A673 (cell line): Measurements from ENCODE around the gene CNTN6. TPM values are rescaled to one million over a fixed set of nuclear protein-coding genes. Genes with fewer than 3 reads are reported as not detected.
"Not testable (repeated sequence)": the region's sequence is repeated elsewhere in the genome, so short reads cannot be mapped to it uniquely, and the experiment has no call there.

ENCODE experiments used
- BruUV-seq: library from RNA; stranded (reverse); fragments of 400-500 nt; replicated peaks from 2 replicates; lab custom pipeline; 2021; lab: Mats Ljungman, UMichigan
- CTCF ChIA-PET: fragments of 300-600 bp; sonication (Branson Sonifier 250); formaldehyde crosslinking; loops from one replicate; lab custom pipeline; 2022; ENCODE audit warnings: antibody characterized with exemption; lab: Charles Lee
- POLR2A ChIA-PET: fragments of 300-600 bp; sonication (Branson Sonifier 250); formaldehyde crosslinking; loops from one replicate; lab custom pipeline; 2022; ENCODE audit warnings: antibody characterized with exemption; ENCODE audit not compliant: low non-redundant PET; lab: Charles Lee
- DNase-seq: peaks from one replicate; pipeline ENCODE4 v3.0.0-alpha.2; 2015; ENCODE audit warnings: low spot score
- H3K27ac ChIP-seq: fragments of 200-600 bp; sonication (generic); 2 replicates; pipeline ENCODE4 v1.5.1; 2016; ENCODE audit warnings: mixed run types, low read depth, mild to moderate bottlenecking, mixed read lengths, antibody characterized with exemption, low read length; ENCODE audit not compliant: poor library complexity, severe bottlenecking
- H3K27me3 ChIP-seq: fragments of 200-600 bp; sonication (generic); replicated peaks from 2 replicates; pipeline ENCODE4 v1.6.1; 2017; ENCODE audit warnings: mixed run types, low read depth, mild to moderate bottlenecking, mixed read lengths, antibody characterized with exemption, low read length; ENCODE audit not compliant: insufficient read depth, poor library complexity
- H3K36me3 ChIP-seq: fragments of 200-600 bp; sonication (generic); 2 replicates; pipeline ENCODE4 v1.6.1; 2016; ENCODE audit warnings: mixed run types, mild to moderate bottlenecking, mixed read lengths, antibody characterized with exemption, low read length; ENCODE audit not compliant: insufficient read depth, poor library complexity, severe bottlenecking
- H3K4me1 ChIP-seq: fragments of 200-600 bp; sonication (generic); 2 replicates; pipeline ENCODE4 v1.6.1; 2017; ENCODE audit warnings: mixed run types, mild to moderate bottlenecking, mixed read lengths, antibody characterized with exemption, low read length; ENCODE audit not compliant: insufficient read depth, poor library complexity, severe bottlenecking
- H3K4me3 ChIP-seq: fragments of 200-600 bp; sonication (generic); 2 replicates; pipeline ENCODE4 v1.5.1; 2016; ENCODE audit warnings: low read depth, mixed run types, mild to moderate bottlenecking, mixed read lengths, low read length; ENCODE audit not compliant: poor library complexity, severe bottlenecking
- H3K9me3 ChIP-seq: fragments of 200-600 bp; sonication (generic); 2 replicates; pipeline ENCODE4 v1.6.1; 2016; ENCODE audit warnings: mixed run types, low read depth, mild to moderate bottlenecking, mixed read lengths, antibody characterized with exemption, low read length; ENCODE audit not compliant: poor library complexity, severe bottlenecking
- CTCF ChIP-seq: fragments of 300-800, 200-600 bp; sonication (generic); conservative IDR thresholded peaks from 2 replicates; pipeline ENCODE4 v1.5.1; 2017; ENCODE audit warnings: low read depth, mild to moderate bottlenecking, antibody characterized with exemption, low read length, moderate library complexity, mixed read lengths
- EZH2 ChIP-seq: fragments of 200-600 bp; sonication (generic); IDR thresholded peaks from 2 replicates; pipeline ENCODE4 v1.6.1; 2017; ENCODE audit warnings: borderline replicate concordance, low read depth, mild to moderate bottlenecking, mixed read lengths, antibody characterized with exemption, low read length; ENCODE audit not compliant: poor library complexity, severe bottlenecking
- intact Hi-C: fragments of 100-400 bp; cut with micrococcal nuclease; formaldehyde crosslinking; loops from one replicate; pipeline ENCODE4 v1.10.0; 2022; ENCODE audit not compliant: unreplicated experiment
- total RNA-seq: library from RNA; stranded (reverse); gene quantifications from 2 replicates; pipeline ENCODE4 v1.2.3, GENCODE V29; 2021

CNTN6 gene
- total RNA-seq, 1 experiment from 2014 or later, result 0.28 TPM

- peaks cover 4% of the 10 kb centered on the region for H3K9me3 ChIP-seq
- no peaks in the 10 kb centered on the region for H3K36me3 ChIP-seq
- DNase-seq, result no peak
- H3K27me3 ChIP-seq, result no peaks in the 10 kb centered on the region
- H3K27ac ChIP-seq, result no peak overlapping the region
- H3K4me3 ChIP-seq, result no peak overlapping the region
- BruUV-seq, result no TSS peak
- ChIA-PET CTCF (no interaction called here), POLR2A (no interaction called here)
- H3K4me1 ChIP-seq, result no peaks in the 10 kb centered on the region
- TF ChIP-seq EZH2, result no peak
- no peak for TF ChIP-seq CTCF
- intact Hi-C loops, result no loop called here
Measured at GRCh38 chr3:1375145-1375544, 282.3 kb downstream of the CNTN6 start.

GRCh38 chr3:1380926-1381646 is 288.3 kb downstream of the CNTN6 start:
- ChIA-PET CTCF (no interaction called here), POLR2A (no interaction called here)
- BruUV-seq, result no TSS peak
- no peaks in the 10 kb centered on the region for H3K9me3 ChIP-seq
- H3K27me3 ChIP-seq, result no peaks in the 10 kb centered on the region
- no peak overlapping the region for H3K27ac ChIP-seq
- DNase-seq, result no peak
- H3K4me3 ChIP-seq, result no peak overlapping the region
- intact Hi-C loops, result no loop called here
- TF ChIP-seq CTCF, result no peak
- no peak for TF ChIP-seq EZH2
- no peaks in the 10 kb centered on the region for H3K36me3 ChIP-seq
- H3K4me1 ChIP-seq, result no peaks in the 10 kb centered on the region

DNA sequence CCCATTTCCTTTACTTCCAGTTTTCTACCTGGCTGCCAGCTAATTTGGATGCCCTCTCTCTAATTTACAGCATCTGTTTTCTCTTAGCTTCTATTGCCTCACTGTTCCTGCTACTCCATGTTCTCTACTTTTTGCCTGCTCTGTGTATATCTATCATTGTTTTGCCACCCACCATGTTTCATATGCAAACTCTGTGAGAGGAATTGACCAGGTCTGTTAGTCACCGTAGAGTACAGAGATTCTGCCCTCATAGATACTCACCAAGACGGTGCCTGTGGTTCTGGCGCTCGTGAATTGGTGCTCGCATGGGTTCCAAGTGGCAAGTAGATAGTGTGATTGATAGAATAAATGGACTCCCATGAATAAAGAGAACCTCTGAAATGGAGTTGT is 288.8 kb downstream of the CNTN6 start:
- Histone ChIP-seq H3K4me3 (no peak overlapping the region), H3K27me3 (no peaks in the 10 kb centered on the region), H3K4me1 (no peaks in the 10 kb centered on the region), H3K36me3 (no peaks in the 10 kb centered on the region), H3K27ac (no peak overlapping the region), H3K9me3 (no peaks in the 10 kb centered on the region)
- intact Hi-C loops, result no loop called here
- no TSS peak for BruUV-seq
- no peak for TF ChIP-seq CTCF
- no peak for DNase-seq
- ChIA-PET CTCF (no interaction called here), POLR2A (no interaction called here)

DNA sequence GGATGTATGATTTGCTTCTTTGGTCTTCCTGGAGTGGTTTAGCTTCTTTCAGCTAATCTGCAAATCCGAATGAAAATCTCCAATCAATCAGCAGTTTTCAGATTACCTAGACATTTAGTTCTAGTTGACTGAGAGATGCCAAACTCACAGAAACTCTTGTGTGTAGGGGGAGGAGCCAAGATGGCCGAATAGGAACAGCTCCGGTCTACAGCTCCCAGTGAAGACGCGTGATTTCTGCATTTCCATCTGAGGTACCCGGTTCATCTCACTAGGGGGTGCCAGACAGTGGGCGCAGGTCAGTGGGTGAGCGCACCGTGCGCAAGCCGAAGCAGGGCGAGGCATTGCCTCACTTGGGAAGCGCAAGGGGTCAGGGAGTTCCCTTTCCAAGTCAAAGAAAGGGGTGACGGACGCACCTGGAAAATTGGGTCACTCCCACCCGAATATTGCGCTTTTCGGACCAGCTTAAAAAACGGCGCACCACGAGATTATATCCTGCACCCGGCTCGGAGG is 294.6 kb downstream of the CNTN6 start:
- H3K27me3 ChIP-seq, DNase-seq, BruUV-seq, H3K4me3 ChIP-seq, H3K4me1 ChIP-seq, H3K9me3 ChIP-seq, H3K36me3 ChIP-seq, CTCF ChIA-PET, intact Hi-C loops, H3K27ac ChIP-seq, POLR2A ChIA-PET: not testable (repeated sequence)
